Ovary (tissue), 9 donors: ENCODE results near the gene HP. TPM values are rescaled to one million over a fixed set of nuclear protein-coding genes. Genes with fewer than 3 reads are reported as not detected.
"Not testable (repeated sequence)": the region's sequence is repeated elsewhere in the genome, so short reads cannot be mapped to it uniquely, and the experiment has no call there.

Experiments used
- DNase-seq, 5 donors: peaks; one replicate each; pipeline ENCODE4 v3.0.0-alpha.2; 2019 to 2020
- H3K27ac ChIP-seq, 2 donors: fragments of 200-600 bp; one replicate each; pipeline versions ENCODE4 v1.5.1 to v1.8.0; 2019 to 2022
- H3K27me3 ChIP-seq: fragments of 200-600 bp; one replicate; pipeline ENCODE4 v1.8.0; 2022
- H3K36me3 ChIP-seq: fragments of 200-600 bp; sonication (generic); one replicate; pipeline ENCODE4 v1.5.1; 2019
- H3K4me1 ChIP-seq: one replicate; pipeline ENCODE4 v1.8.1; 2013; ENCODE audit warnings: mild to moderate bottlenecking, moderate library complexity; ENCODE audit not compliant: insufficient read depth
- H3K4me3 ChIP-seq: fragments of 200-600 bp; sonication (generic); one replicate; pipeline ENCODE4 v1.5.1; 2017
- H3K9me3 ChIP-seq, 2 donors: fragments of 200-600 bp in 1 of 2; sonication (generic) in 1 of 2; one replicate each; pipeline versions ENCODE4 v1.5.1 to v1.8.1; 2013 to 2019; ENCODE audit warnings: mild to moderate bottlenecking in 1 of 2, moderate library complexity in 1 of 2
- EP300 ChIP-seq: sonication (generic); formaldehyde crosslinking; IDR thresholded peaks from one replicate; pipeline ENCODE4 v1.6.1; 2017; ENCODE audit warnings: antibody characterized with exemption
- POLR2A ChIP-seq: fragments of 450-650 bp; IDR thresholded peaks from one replicate; pipeline ENCODE4 v1.6.1; 2017; ENCODE audit warnings: antibody characterized with exemption, mild to moderate bottlenecking, moderate library complexity
- WGBS, 3 donors: extraction: QIAGEN DNeasy Blood & Tissue Kit in 1 of 3; methylation state at CpG; one replicate each; pipeline versions ENCODE4 v1.1.5 to v1.1.7; 2013 to 2017; 5-methylcytosine and 5-hydroxymethylcytosine counted together
- intact Hi-C, 4 donors: fragments of 100-400 bp; cut with DNase I; formaldehyde crosslinking; loops; one replicate each; pipeline versions ENCODE4 v1.11.0 to v1.15.1; 2022 to 2023
- polyA plus RNA-seq, 2 donors: library from polyadenylated mRNA; stranded (reverse); fragments of 200-250 nt in 1 of 2; fragments of 350-450 nt in 1 of 2; fragmentation: Illumina TruSeq in 1 of 2; extraction: RNeasy Lipid Tissue Mini Kit (QIAGEN cat#74804) in 1 of 2; gene quantifications; one replicate each; pipeline ENCODE4 v1.2.3, GENCODE V29; 2013 to 2014
- total RNA-seq, 7 donors: library from RNA; depleted of rRNA in 2 of 7; stranded (reverse); fragments of >200 nt in 2 of 7; fragmentation: NEBNext Ultra II Directional in 3 of 7; extraction: Animal tissue kit (Norgen Biotek cat#: 25700) in 3 of 7; gene quantifications; one replicate each; pipeline versions ENCODE4 v1.1.0 to v1.2.4, GENCODE V29; 2016 to 2023
- TF ChIP-seq, protein P1 (sequence below), 3 donors: fragments of 450-650 bp in 2 of 3; fragments of 200-600 bp in 1 of 3; IDR thresholded peaks; one replicate each; pipeline versions ENCODE4 v1.5.1 to v1.8.0; 2016 to 2022; ENCODE audit warnings: antibody characterized with exemption in 3 of 3, mild to moderate bottlenecking in 1 of 3
- donor health status: DM: no; HTN: no; CAD: no; lungs with moderate emphysema.
- donor health status: DM: no; HTN: no; CAD: no.
- donor health status: Bipolar disorder and iron deficiency.
- donor health status: DM: yes; HTN: yes; CAD: no.
- donor health status: DM: no; HTN: no; CAD: no.
- donor health status: DM: yes; HTN: yes; CAD: no.

The HP gene
- total and polyA plus RNA-seq, 9 donors: 0.66 to 186 (median 23.9) TPM

DNA sequence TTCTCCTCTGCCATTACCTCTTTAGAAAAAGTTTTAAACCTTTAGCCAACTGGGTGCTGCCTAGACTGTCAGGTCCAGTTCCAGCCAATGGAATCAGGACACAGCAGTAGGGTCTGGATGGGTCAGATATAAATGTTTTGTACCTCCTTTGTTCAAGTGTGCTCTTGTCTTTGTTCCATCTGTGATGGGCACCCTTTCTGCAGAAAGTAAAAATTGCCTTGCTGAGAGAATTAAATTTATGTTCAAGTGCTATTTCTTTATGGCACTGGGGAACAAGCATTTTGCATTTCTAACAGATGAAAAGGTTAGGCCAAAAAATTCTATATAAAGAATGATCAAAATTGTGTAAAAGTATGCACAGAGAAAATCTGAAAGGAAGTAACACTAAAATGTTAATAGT is 5.2 kb upstream of the HP start:
- Histone ChIP-seq H3K4me1 (no peaks in the 10 kb centered on the region), H3K36me3 (no peaks in the 10 kb centered on the region), H3K27me3 (no peaks in the 10 kb centered on the region), H3K9me3 (no peaks in the 10 kb centered on the region), H3K27ac (no peak overlapping the region), H3K4me3 (no peak overlapping the region)
- no peak for DNase-seq
- intact Hi-C loops: no loop called here
- TF ChIP-seq POLR2A: no peak
- TF ChIP-seq EP300: no peak
- TF ChIP-seq, protein P1, sequence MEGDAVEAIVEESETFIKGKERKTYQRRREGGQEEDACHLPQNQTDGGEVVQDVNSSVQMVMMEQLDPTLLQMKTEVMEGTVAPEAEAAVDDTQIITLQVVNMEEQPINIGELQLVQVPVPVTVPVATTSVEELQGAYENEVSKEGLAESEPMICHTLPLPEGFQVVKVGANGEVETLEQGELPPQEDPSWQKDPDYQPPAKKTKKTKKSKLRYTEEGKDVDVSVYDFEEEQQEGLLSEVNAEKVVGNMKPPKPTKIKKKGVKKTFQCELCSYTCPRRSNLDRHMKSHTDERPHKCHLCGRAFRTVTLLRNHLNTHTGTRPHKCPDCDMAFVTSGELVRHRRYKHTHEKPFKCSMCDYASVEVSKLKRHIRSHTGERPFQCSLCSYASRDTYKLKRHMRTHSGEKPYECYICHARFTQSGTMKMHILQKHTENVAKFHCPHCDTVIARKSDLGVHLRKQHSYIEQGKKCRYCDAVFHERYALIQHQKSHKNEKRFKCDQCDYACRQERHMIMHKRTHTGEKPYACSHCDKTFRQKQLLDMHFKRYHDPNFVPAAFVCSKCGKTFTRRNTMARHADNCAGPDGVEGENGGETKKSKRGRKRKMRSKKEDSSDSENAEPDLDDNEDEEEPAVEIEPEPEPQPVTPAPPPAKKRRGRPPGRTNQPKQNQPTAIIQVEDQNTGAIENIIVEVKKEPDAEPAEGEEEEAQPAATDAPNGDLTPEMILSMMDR (IDR thresholded peaks at IDR 0.05): no peak

GRCh38 chr16:72050769-72051464 is 3.4 kb upstream of the HP start:
- H3K4me1 ChIP-seq: no peaks in the 10 kb centered on the region
- H3K27ac ChIP-seq: no peak overlapping the region
- no peak for TF ChIP-seq POLR2A
- no peak for TF ChIP-seq EP300
- TF ChIP-seq, protein P1 (IDR thresholded peaks at IDR 0.05): no peak
- intact Hi-C loops: no loop called here
- 89 to 91% (median 89%) methylated on average over 4 of the region's 4 CpGs for WGBS, 3 donors
- H3K36me3 ChIP-seq: no peaks in the 10 kb centered on the region
- H3K27me3 ChIP-seq: no peaks in the 10 kb centered on the region
- no peak for DNase-seq
- no peak overlapping the region for H3K4me3 ChIP-seq
- H3K9me3 ChIP-seq: no peaks in the 10 kb centered on the region

GRCh38 chr16:72051818-72052217 is 2.5 kb upstream of the HP start:
- no peak for DNase-seq
- Histone ChIP-seq H3K27ac (no peak overlapping the region), H3K27me3 (no peaks in the 10 kb centered on the region), H3K9me3 (no peaks in the 10 kb centered on the region), H3K4me3 (no peak overlapping the region), H3K36me3 (no peaks in the 10 kb centered on the region), H3K4me1 (no peaks in the 10 kb centered on the region)
- WGBS, 3 donors: 86 to 92% (median 90%) methylated on average over 2 of the region's 2 CpGs
- TF ChIP-seq EP300: no peak
- no peak for TF ChIP-seq POLR2A
- TF ChIP-seq, protein P1 (IDR thresholded peaks at IDR 0.05): no peak
- intact Hi-C loops: no loop called here

DNA sequence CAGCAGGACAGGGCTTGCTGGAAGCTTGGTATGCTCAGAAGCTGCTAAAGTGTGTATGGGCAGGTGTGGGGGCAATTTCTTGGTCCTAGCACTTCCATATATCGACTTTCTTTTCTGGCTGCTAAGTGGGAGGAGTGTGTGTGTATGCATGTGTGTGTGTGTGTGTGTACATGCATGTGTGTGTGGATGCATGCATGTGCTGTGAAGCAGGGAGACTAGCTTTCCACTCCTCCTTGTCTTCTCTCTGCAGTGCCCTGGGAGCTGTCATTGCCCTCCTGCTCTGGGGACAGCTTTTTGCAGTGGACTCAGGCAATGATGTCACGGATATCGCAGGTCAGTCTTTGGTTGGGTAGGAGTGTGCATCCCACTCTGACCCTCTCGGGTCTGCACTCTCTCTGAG is 1.6 kb downstream of the HP start:
- intact Hi-C loops: no loop called here
- H3K4me1 ChIP-seq: no peaks in the 10 kb centered on the region
- TF ChIP-seq, protein P1 (IDR thresholded peaks at IDR 0.05): no peak
- TF ChIP-seq POLR2A: no peak
- TF ChIP-seq EP300: no peak
- WGBS, 3 donors: 76 to 79% (median 77%) methylated on average over 4 of the region's 4 CpGs
- no peaks in the 10 kb centered on the region for H3K9me3 ChIP-seq
- no peak overlapping the region for H3K27ac ChIP-seq
- no peaks in the 10 kb centered on the region for H3K36me3 ChIP-seq
- H3K4me3 ChIP-seq: no peak overlapping the region
- no peak for DNase-seq
- H3K27me3 ChIP-seq: no peaks in the 10 kb centered on the region

DNA sequence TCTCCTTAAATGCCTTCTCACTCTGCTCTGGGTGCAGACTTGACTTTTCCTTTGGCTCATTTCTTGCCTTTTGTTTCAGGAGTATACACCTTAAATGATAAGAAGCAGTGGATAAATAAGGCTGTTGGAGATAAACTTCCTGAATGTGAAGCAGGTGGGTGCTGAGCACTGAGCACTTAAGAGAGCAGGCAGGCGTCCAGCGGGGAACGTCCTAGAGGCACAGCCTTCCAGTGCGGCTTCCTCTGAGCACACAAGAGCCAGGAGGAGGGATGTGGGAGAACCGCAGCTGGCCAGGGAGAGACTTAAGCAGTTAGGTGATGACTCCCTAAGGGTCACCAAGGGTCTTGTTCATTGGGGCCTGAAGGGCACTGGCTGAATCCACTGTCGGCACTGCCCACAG is 3.0 kb downstream of the HP start:
- H3K9me3 ChIP-seq, H3K4me1 ChIP-seq, H3K27me3 ChIP-seq, H3K4me3 ChIP-seq, DNase-seq, H3K27ac ChIP-seq, H3K36me3 ChIP-seq, intact Hi-C loops: not testable (repeated sequence)
- 27 to 40% (median 31%) methylated on average over 1 to 2 of the region's 6 CpGs for WGBS, 3 donors

GRCh38 chr16:72059060-72059459 is 4.8 kb downstream of the HP start:
- H3K36me3 ChIP-seq, intact Hi-C loops, H3K27me3 ChIP-seq, H3K9me3 ChIP-seq, H3K27ac ChIP-seq, H3K4me3 ChIP-seq, H3K4me1 ChIP-seq, DNase-seq: not testable (repeated sequence)
- 76 to 83% (median 77%) methylated on average over 7 of the region's 7 CpGs for WGBS, 3 donors
